Breast epithelium (tissue), 3 donors: Measurements from ENCODE around the gene SCN1B.
"Not testable (repeated sequence)": the region's sequence is repeated elsewhere in the genome, so short reads cannot be mapped to it uniquely, and the experiment has no call there.

Experiments
- POLR2A ChIP-seq: fragments of 450-650 bp; IDR thresholded peaks from one replicate; pipeline ENCODE4 v1.6.1; 2016; ENCODE audit warnings: antibody characterized with exemption, mild to moderate bottlenecking, moderate library complexity
- POLR2AphosphoS5 ChIP-seq, 3 donors: sonication (generic); formaldehyde crosslinking; IDR thresholded peaks; one replicate each; pipeline ENCODE4 v1.6.1; 2017; ENCODE audit warnings: antibody characterized with exemption in 3 of 3
- TF ChIP-seq, protein P1 (sequence below), 3 donors: fragments of 450-650 bp; IDR thresholded peaks; one replicate each; pipeline ENCODE4 v1.5.1; 2016 to 2017; ENCODE audit warnings: antibody characterized with exemption in 3 of 3, mild to moderate bottlenecking in 3 of 3, moderate library complexity in 3 of 3

DNA sequence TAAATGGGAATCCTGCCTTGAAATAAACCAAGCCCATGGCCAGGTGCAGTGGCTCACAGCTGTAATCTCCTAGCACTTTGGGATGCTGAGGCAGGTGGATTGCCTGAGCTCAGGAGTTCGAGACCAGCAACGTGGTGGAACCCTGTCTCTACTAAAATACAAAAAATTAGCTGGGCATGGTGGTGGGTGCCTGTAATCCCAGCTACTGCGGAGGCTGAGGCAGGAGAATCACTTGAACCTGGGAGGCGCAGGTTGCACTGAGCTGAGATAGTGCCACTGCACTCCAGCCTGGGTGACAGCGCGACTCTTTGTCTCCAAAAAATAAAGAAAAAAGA is 24.3 kb upstream of the SCN1B start:
- TF ChIP-seq, protein P1, sequence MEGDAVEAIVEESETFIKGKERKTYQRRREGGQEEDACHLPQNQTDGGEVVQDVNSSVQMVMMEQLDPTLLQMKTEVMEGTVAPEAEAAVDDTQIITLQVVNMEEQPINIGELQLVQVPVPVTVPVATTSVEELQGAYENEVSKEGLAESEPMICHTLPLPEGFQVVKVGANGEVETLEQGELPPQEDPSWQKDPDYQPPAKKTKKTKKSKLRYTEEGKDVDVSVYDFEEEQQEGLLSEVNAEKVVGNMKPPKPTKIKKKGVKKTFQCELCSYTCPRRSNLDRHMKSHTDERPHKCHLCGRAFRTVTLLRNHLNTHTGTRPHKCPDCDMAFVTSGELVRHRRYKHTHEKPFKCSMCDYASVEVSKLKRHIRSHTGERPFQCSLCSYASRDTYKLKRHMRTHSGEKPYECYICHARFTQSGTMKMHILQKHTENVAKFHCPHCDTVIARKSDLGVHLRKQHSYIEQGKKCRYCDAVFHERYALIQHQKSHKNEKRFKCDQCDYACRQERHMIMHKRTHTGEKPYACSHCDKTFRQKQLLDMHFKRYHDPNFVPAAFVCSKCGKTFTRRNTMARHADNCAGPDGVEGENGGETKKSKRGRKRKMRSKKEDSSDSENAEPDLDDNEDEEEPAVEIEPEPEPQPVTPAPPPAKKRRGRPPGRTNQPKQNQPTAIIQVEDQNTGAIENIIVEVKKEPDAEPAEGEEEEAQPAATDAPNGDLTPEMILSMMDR (IDR thresholded peaks at IDR 0.05), result not testable (repeated sequence)
- TF ChIP-seq POLR2A; POLR2AphosphoS5 (IDR thresholded peaks at IDR 0.05): not testable (repeated sequence)
